H1 (cell line): ENCODE results near the gene SMG1. TPM values are rescaled to one million over a fixed set of nuclear protein-coding genes. Genes with fewer than 3 reads are reported as not detected.

Experiments used
- polyA plus RNA-seq, 7 experiments: library from polyadenylated mRNA; depleted of rRNA in 3 of 7; stranded (reverse) in 5 of 7; unstranded in 2 of 7; fragments of >200 nt in 5 of 7; fragments of 200-250 nt in 2 of 7; gene quantifications; 1 replicate in 5 of 7; 2 replicates in 1 of 7; 4 replicates in 1 of 7; pipeline versions ENCODE4 v1.2.1 to v1.2.3, GENCODE V29; 2011 to 2013; ENCODE audit warnings: missing spikeins in 2 of 7, mixed read lengths in 2 of 7
- total RNA-seq: library from RNA; stranded (reverse); fragmentation: NEBNext Ultra II Directional; extraction: Animal tissue kit (Norgen Biotek cat#: 25700); gene quantifications from 2 replicates; pipeline ENCODE4 v1.2.1, GENCODE V29; 2021
- TF ChIP-seq, protein P1 (sequence below), 3 experiments: IDR thresholded peaks; 1 replicate in 2 of 3; 2 replicates in 1 of 3; pipeline versions ENCODE4 v1.5.1 to v1.6.1; 2011; ENCODE audit warnings: low read length in 3 of 3, mild to moderate bottlenecking in 3 of 3, inconsistent platforms in 2 of 3, low read depth in 1 of 3, moderate library complexity in 1 of 3; ENCODE audit not compliant: insufficient read depth in 1 of 3; ENCODE audit errors: control extremely low read depth in 1 of 3

SMG1 gene
- total and polyA plus RNA-seq, 2 of the 8 experiments (the other 6 are each of a cell fraction or from before 2014, with no cell fraction given): 14.9 to 90.6 TPM

DNA sequence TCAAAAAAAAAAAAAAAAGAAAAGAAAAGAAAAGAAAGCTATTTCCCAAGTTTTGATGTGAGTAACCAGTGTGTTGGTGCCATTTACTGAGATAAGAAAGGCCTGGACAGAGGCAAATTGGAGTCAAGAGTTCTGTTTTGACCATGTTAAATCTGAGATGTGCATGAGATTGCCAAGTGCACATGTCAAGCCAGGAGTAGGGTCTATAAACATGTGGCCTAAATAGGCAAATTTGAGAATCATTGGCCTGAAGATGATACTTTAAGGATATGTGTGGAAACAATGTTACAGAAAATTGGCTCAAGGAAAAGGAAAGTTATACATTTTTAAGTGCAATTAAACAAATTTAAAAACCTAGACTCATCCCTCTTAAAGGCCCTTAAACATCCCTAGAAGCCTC is 15.3 kb upstream of the SMG1 start (continued):
- TF ChIP-seq, protein P1, sequence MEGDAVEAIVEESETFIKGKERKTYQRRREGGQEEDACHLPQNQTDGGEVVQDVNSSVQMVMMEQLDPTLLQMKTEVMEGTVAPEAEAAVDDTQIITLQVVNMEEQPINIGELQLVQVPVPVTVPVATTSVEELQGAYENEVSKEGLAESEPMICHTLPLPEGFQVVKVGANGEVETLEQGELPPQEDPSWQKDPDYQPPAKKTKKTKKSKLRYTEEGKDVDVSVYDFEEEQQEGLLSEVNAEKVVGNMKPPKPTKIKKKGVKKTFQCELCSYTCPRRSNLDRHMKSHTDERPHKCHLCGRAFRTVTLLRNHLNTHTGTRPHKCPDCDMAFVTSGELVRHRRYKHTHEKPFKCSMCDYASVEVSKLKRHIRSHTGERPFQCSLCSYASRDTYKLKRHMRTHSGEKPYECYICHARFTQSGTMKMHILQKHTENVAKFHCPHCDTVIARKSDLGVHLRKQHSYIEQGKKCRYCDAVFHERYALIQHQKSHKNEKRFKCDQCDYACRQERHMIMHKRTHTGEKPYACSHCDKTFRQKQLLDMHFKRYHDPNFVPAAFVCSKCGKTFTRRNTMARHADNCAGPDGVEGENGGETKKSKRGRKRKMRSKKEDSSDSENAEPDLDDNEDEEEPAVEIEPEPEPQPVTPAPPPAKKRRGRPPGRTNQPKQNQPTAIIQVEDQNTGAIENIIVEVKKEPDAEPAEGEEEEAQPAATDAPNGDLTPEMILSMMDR (IDR thresholded peaks at IDR 0.05; ENCODE audit: control extremely low read depth in 1 of 3, insufficient read depth in 1 of 3, low read depth in 1 of 3, low read length in 3 of 3): no peak
